BLaER1 treated with 17β-estradiol and CSF1 and Interleukin-3, amounts not matched to agents 10 nM and 100 nM (cell line): Measurements from ENCODE around the gene LIM2.

ENCODE experiments used
- H3K27ac ChIP-seq, 11 experiments: shearing (Covaris generic); formaldehyde crosslinking; 2 replicates each; pipeline ENCODE4 v1.8.1; 2022
- H3K27me3 ChIP-seq, 11 experiments: shearing (Covaris generic); formaldehyde crosslinking; 2 replicates each; pipeline ENCODE4 v1.8.1; 2022
- H3K36me3 ChIP-seq, 11 experiments: shearing (Covaris generic); formaldehyde crosslinking; 2 replicates each; pipeline ENCODE4 v1.8.1; 2022
- H3K4me1 ChIP-seq, 10 experiments: shearing (Covaris generic); formaldehyde crosslinking; 2 replicates each; pipeline ENCODE4 v1.8.1; 2022
- H3K4me2 ChIP-seq, 11 experiments: shearing (Covaris generic); formaldehyde crosslinking; 2 replicates each; pipeline ENCODE4 v1.8.1; 2022
- H3K4me3 ChIP-seq, 10 experiments: shearing (Covaris generic); formaldehyde crosslinking; 2 replicates each; pipeline ENCODE4 v1.8.1; 2022
- H3K9ac ChIP-seq, 11 experiments: shearing (Covaris generic); formaldehyde crosslinking; 2 replicates each; pipeline ENCODE4 v1.8.1; 2022
- H3K9me3 ChIP-seq, 11 experiments: shearing (Covaris generic); formaldehyde crosslinking; replicated peaks in 1 of 11; 2 replicates each; pipeline ENCODE4 v1.8.1; 2022
- H4K20me1 ChIP-seq, 11 experiments: shearing (Covaris generic); formaldehyde crosslinking; 2 replicates each; pipeline ENCODE4 v1.8.1; 2022
- Cebpa-rat ChIP-seq, 11 experiments: shearing (Covaris generic); IDR thresholded peaks; 2 replicates each; pipeline ENCODE4 v1.8.1; 2022

LIM2 gene

DNA sequence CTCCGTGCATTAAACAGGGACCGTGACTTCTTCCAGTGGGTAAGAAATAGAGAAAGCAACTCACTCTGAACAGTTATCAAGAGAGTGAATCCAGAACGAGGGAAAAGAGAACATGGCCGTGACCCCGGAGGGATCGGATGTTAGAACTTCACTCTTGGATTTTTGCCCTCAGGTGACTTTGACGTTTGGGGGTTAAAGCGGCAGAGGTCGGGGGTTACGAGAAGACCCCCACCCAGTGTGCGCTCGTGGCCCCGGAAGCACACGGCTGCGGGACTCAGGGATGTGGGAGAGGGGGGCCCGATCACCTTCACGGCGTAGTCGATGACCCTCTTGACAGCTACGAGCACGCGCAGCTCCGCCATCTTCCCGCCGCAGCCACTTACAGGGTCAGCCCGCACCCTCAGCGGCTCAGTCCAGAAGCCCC, 21.8 kb downstream of the LIM2 start, which contains the start of gene ETFB:
Gene ETFB (minus strand): TSS at position 424 of the 424 bp plus-strand sequence. CDS start 62 bp downstream, at position 362.
- H3K36me3 ChIP-seq: peaks cover 0 to 5% (median 0%) of the 10 kb centered on the region in 11 experiments; a peak in 1 of 22 replicates
- peak within 1 kb of the TSS; percentile 67 to 87 (median 80) for H3K4me3 ChIP-seq
- no peaks in the 10 kb centered on the region for H3K27me3 ChIP-seq
- H3K4me2 ChIP-seq: peak within 1 kb of the TSS; percentile 95 to 100 (median 98)
- no peak for TF ChIP-seq Cebpa-rat (IDR thresholded peaks at IDR 0.05)
- no peaks in the 10 kb centered on the region for H3K9me3 ChIP-seq
- H3K27ac ChIP-seq: peak within 1 kb of the TSS; percentile 82 to 99 (median 95)
- H3K4me1 ChIP-seq: peaks cover 64 to 76% (median 70%) of the 10 kb centered on the region in 10 experiments
- H3K9ac ChIP-seq: peak within 1 kb of the TSS; percentile 86 to 97 (median 93)
- peaks cover 0 to 6% (median 0%) of the 10 kb centered on the region in 11 experiments; a peak in 3 of 22 replicates for H4K20me1 ChIP-seq

DNA sequence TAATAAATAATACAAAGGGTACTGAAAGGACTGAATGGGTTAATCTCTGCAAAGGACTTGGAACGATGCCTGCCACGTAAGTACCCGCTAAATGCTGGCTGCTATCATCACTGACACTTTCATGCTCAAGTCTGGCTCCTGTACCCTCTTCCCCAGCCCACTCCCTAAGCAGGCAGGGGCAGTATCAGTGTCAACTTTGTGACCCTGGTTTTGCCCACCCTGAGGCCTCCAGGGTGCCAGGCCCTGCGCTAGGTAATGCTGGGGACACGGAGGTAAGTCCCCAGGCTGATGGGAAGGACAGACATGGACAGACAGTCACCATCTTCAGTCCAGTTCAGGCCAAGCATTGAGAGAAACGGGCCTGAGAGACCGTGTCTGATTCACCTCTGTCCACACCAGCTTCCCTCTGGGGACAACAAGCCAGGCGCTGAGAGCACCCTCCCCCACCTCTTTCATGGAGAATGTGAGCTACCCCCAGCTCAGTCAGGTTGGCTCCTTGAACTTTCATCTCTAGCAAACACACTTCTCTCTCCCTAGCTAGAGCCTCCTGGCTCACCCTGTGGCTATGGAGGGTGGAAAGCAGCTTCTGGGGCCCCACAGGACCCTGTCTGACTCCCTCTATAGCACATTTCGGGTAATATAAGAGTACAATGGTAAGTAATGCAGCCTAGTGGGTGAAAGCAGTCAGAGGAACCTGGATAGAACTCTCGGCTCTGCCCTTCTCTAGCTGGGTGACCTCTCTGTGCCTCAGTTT, 22.4 kb downstream of the LIM2 start:
- Histone ChIP-seq H3K27ac (peak overlapping the region; percentile 82 to 99 (median 95)), H3K4me3 (peak overlapping the region; percentile 67 to 87 (median 80))

DNA sequence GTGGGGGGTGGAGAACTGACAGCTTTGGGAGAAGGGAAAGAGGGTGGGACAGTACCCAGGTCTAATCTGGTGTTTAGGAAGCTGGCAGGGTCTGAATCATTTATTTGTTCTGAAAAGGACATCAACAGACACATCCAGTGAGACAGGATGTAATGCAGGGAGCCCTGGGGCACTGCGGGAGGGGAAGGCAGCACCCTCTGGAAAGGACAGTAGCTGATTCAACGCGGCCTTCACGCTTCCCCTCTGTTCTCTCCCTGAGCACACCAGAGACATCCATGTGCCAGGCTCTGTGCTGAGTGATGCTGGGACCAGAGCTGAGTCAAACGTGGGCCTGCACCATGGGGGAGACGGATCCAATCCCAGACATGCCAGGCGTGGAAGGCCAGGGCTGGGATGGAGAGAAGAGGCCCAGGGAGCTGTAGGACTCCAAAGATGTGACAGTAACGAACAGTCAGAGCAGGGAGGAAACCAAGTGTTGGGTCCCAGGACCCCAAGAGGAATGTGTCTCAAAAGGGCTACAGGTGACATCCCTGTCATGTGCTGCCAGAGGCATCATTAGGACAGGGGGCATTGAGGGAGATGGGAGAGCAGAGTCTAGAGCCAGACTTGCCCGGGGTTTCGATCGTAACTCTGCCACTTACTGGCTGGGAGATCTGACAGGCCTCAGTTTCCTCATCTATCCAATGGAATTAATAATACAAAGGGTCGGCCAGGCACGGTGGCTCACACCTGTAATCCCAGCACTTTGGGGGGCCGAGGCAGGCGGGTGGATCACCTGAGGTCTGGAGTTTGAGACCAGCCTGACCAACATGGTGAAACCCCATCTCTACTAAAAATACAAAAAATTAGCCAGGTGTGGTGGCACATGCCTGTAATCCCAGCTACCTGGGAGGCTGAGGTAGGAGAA, 23.3 kb downstream of the LIM2 start:
- Histone ChIP-seq H3K4me2 (peak overlapping the region; percentile 80 to 99 (median 94)), H3K27ac (peak overlapping the region in 7 of 11 experiments; percentile 6 to 39 (median 24); a peak in 6 of 22 replicates), H3K9me3 (no peaks in the 10 kb centered on the region), H3K9ac (peak overlapping the region in 9 of 11 experiments; percentile 19 to 51 (median 43); a peak in 12 of 22 replicates), H3K4me1 (peaks cover 49 to 61% (median 55%) of the 10 kb centered on the region in 10 experiments), H3K27me3 (no peaks in the 10 kb centered on the region), H4K20me1 (peaks cover 0 to 6% (median 0%) of the 10 kb centered on the region in 11 experiments; a peak in 3 of 22 replicates), H3K4me3 (no peak overlapping the region; a peak in 2 of 20 replicates), H3K36me3 (peaks cover 0 to 5% (median 0%) of the 10 kb centered on the region in 11 experiments; a peak in 1 of 22 replicates)
- TF ChIP-seq Cebpa-rat (IDR thresholded peaks at IDR 0.05): no peak

More for the DNA sequence above, 22.4 kb downstream of the LIM2 start:
- H3K4me1 ChIP-seq: peaks cover 59 to 70% (median 64%) of the 10 kb centered on the region in 10 experiments
- H3K9ac ChIP-seq: peak overlapping the region; percentile 86 to 97 (median 93)
- TF ChIP-seq Cebpa-rat (IDR thresholded peaks at IDR 0.05): no peak
- no peaks in the 10 kb centered on the region for H3K9me3 ChIP-seq
- peaks cover 0 to 6% (median 0%) of the 10 kb centered on the region in 11 experiments; a peak in 3 of 22 replicates for H4K20me1 ChIP-seq
- no peaks in the 10 kb centered on the region for H3K27me3 ChIP-seq
- peaks cover 0 to 6% (median 0%) of the 10 kb centered on the region in 11 experiments; a peak in 1 of 22 replicates for H3K36me3 ChIP-seq
- H3K4me2 ChIP-seq: peak overlapping the region; percentile 80 to 99 (median 94)

DNA sequence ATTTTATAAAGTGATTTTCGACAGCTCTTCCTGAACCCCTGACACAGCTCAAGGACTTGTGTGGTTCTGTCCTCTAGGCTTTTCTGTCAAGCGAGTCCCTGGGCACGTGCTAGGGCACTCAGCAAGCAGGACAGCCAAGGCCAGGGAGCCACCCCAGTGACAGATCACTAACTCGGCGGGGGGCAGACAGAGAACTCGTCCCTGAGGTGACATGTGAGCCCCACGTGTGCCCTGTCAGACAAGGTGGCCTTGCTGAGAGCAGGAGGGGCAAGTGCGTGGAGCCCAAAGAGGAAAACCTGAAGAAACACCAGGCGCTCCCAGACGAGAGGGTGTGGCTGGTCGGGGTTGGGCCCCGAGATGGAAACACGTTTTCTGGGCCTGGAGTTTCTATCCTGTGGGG, 26.5 kb downstream of the LIM2 start:
- Histone ChIP-seq H3K4me1 (peaks cover 39 to 57% (median 46%) of the 10 kb centered on the region in 10 experiments), H3K9ac (0 out of 22 replicates have a peak overlapping the region, but pooled peaks of 2 of the 11 experiments have one; percentile 9 to 19)

DNA sequence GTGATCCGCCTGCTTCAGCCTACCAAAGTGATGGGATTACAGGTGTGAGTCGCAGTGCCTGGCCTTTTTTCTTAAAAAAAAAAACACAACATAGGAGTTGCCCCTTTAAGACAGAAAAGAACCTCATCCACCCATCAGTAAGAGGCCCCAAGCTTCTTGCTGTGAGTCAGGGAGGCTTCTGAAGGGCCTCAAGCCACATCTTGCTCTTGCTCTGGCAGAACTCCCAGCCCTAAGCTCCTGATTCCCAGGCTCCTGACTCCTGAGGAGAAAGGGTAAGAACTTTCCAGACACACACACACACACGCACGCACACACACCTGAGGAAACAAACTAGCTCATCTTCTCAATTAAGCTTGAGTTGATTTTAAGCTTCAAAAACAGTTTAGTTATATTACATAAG, 28.5 kb downstream of the LIM2 start:
- H3K4me2 ChIP-seq: no peak overlapping the region
- H3K36me3 ChIP-seq: peaks cover 0 to 13% (median 5%) of the 10 kb centered on the region in 11 experiments; a peak in 9 of 22 replicates
- no peak overlapping the region for H3K27ac ChIP-seq
- peaks cover 25 to 43% (median 32%) of the 10 kb centered on the region in 10 experiments for H3K4me1 ChIP-seq
- no peak for TF ChIP-seq Cebpa-rat (IDR thresholded peaks at IDR 0.05)
- H3K9me3 ChIP-seq: no peaks in the 10 kb centered on the region
- no peaks in the 10 kb centered on the region for H3K27me3 ChIP-seq
- peaks cover 0 to 11% (median 0%) of the 10 kb centered on the region in 11 experiments; a peak in 4 of 22 replicates for H4K20me1 ChIP-seq
- H3K4me3 ChIP-seq: no peak overlapping the region
- peak overlapping the region in 1 of 11 experiments; percentile 31; a peak in 1 of 22 replicates for H3K9ac ChIP-seq

More for the DNA sequence above, 26.5 kb downstream of the LIM2 start:
- H4K20me1 ChIP-seq: peaks cover 0 to 9% (median 0%) of the 10 kb centered on the region in 11 experiments; a peak in 3 of 22 replicates
- H3K27me3 ChIP-seq: no peaks in the 10 kb centered on the region
- no peak overlapping the region for H3K4me3 ChIP-seq
- H3K9me3 ChIP-seq: no peaks in the 10 kb centered on the region
- H3K27ac ChIP-seq: peak overlapping the region in 3 of 11 experiments; percentile 2 to 28 (median 25); a peak in 2 of 22 replicates
- H3K4me2 ChIP-seq: no peak overlapping the region; a peak in 1 of 22 replicates
- peaks cover 0 to 12% (median 3%) of the 10 kb centered on the region in 11 experiments; a peak in 9 of 22 replicates for H3K36me3 ChIP-seq
- no peak for TF ChIP-seq Cebpa-rat (IDR thresholded peaks at IDR 0.05)

DNA sequence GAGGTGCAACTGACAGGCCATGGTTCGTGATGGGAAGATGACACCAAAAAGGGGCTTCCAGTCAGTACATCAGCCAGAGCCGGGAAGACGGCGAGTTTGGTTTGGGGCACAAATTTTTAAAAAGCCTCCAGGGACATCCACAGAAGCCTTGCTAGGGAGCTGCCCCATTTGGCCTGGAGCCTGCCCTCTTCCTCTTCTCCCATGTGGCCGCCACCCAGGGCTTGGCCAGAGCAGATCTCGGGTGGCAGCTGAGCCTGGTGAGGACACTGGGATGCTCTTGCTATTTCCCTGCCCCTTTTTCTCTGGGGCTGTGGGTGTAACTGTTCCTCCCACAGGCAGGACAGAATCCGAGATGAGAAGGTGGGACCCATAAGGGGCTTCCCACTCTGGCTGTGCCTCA, 29.8 kb downstream of the LIM2 start:
- Histone ChIP-seq H3K9ac (0 out of 22 replicates have a peak overlapping the region, but pooled peaks of 1 of the 11 experiments have one; percentile 4), H3K9me3 (no peaks in the 10 kb centered on the region), H3K36me3 (peaks cover 0 to 21% (median 5%) of the 10 kb centered on the region in 11 experiments; a peak in 11 of 22 replicates), H4K20me1 (peaks cover 0 to 8% (median 0%) of the 10 kb centered on the region in 11 experiments; a peak in 4 of 22 replicates), H3K4me2 (peak overlapping the region in 2 of 11 experiments; percentile 5 to 31; a peak in 4 of 22 replicates), H3K4me1 (peaks cover 15 to 30% (median 21%) of the 10 kb centered on the region in 10 experiments), H3K27ac (no peak overlapping the region), H3K27me3 (no peaks in the 10 kb centered on the region), H3K4me3 (no peak overlapping the region)
- TF ChIP-seq Cebpa-rat (IDR thresholded peaks at IDR 0.05): no peak

DNA sequence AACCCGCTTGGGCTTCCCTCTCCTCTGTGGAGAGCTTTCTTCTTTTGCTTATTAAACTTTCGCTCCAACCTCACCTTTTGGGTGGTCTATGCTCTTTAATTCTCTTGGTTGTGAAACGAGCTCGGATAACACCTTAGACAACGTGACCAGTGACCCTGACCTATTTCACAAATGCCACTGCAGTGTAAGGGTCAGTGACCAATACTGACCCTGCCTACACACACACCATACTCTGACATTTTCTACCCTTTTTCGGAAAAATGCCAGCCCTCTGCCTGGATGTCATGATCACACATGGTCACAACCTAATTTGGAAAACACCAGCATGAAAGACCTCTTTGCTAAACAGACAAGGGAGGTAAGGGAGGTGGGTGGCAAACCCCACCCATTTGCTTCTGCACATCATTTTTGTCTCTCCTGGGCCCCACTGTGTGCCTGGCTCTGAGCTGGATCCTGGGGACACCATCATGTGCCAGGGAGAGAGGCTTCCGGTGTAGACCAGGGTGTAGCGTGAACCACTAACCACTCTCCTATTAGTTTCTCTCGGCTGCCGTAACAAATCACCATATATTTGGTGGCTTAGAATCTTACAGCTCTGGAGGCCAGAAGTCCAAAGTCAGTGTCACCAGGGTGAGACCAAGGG, 31.5 kb downstream of the LIM2 start:
- no peaks in the 10 kb centered on the region; a peak in 1 of 22 replicates for H3K9me3 ChIP-seq
- no peak overlapping the region for H3K9ac ChIP-seq
- no peak overlapping the region for H3K4me2 ChIP-seq
- peaks cover 0 to 8% (median 0%) of the 10 kb centered on the region in 11 experiments; a peak in 3 of 22 replicates for H4K20me1 ChIP-seq
- H3K4me1 ChIP-seq: peaks cover 4 to 13% (median 7%) of the 10 kb centered on the region in 10 experiments; a peak in 10 of 20 replicates
- H3K36me3 ChIP-seq: peaks cover 8 to 37% (median 19%) of the 10 kb centered on the region in 11 experiments
- H3K27ac ChIP-seq: no peak overlapping the region
- H3K4me3 ChIP-seq: no peak overlapping the region
- no peak for TF ChIP-seq Cebpa-rat (IDR thresholded peaks at IDR 0.05)
- H3K27me3 ChIP-seq: no peaks in the 10 kb centered on the region
